ENCODE results near the gene CHST3.

Gene CHST3

GRCh38 chr10:71995887-71996575 lies 31.8 kb downstream of the CHST3 start:
- DNase-seq: no peak

GRCh38 chr10:71996592-71997371 lies 32.6 kb downstream of the CHST3 start:
- DNase-seq: no peak

GRCh38 chr10:71998119-71998839 lies 34.1 kb downstream of the CHST3 start:
- no peak for DNase-seq

GRCh38 chr10:71998840-71999194 lies 34.6 kb downstream of the CHST3 start:
- no peak for DNase-seq

- no peak for DNase-seq
Measured at GRCh38 chr10:71999360-72000072, 35.3 kb downstream of the CHST3 start.

GRCh38 chr10:72000073-72001032 lies 36.2 kb downstream of the CHST3 start:
- no peak for DNase-seq

- DNase-seq: no peak
Measured at GRCh38 chr10:72001033-72001395, 36.8 kb downstream of the CHST3 start.

- DNase-seq: no peak
Measured at GRCh38 chr10:72002354-72003295, 38.4 kb downstream of the CHST3 start.

- DNase-seq: no peak
Measured at GRCh38 chr10:72006026-72006425, 41.8 kb downstream of the CHST3 start.

GRCh38 chr10:72007246-72007892 lies 43.2 kb downstream of the CHST3 start:
- DNase-seq: no peak

GRCh38 chr10:72008096-72008981 lies 44.1 kb downstream of the CHST3 start:
- no peak for DNase-seq

- DNase-seq: no peak
Measured at GRCh38 chr10:72009051-72009424, 44.8 kb downstream of the CHST3 start.

- peak; percentile 1 for DNase-seq
Measured at GRCh38 chr10:72009425-72010081, 45.4 kb downstream of the CHST3 start.

GRCh38 chr10:72010234-72010973 lies 46.2 kb downstream of the CHST3 start:
- DNase-seq: no peak

- no peak for DNase-seq
Measured at GRCh38 chr10:72011016-72011415, 46.8 kb downstream of the CHST3 start.

GRCh38 chr10:72011468-72011867 lies 47.3 kb downstream of the CHST3 start:
- no peak for DNase-seq

- no peak for DNase-seq
Measured at GRCh38 chr10:72011976-72012512, 47.8 kb downstream of the CHST3 start.

GRCh38 chr10:72012796-72013195 lies 48.6 kb downstream of the CHST3 start:
- DNase-seq: no peak

Measured in COR-L47 (cell line).